Iris pigment epithelial cell (primary cell): ENCODE data around the gene VPS52.
A peak's percentile ranks its signal among the peaks of the same experiment; 100 is the strongest.
"Not testable (repeated sequence)": the region's sequence is repeated elsewhere in the genome, so short reads cannot be mapped to it uniquely, and the experiment has no call there.

Experiments used
- DNase-seq: peaks from one replicate; pipeline ENCODE4 v3.0.0-alpha.2; 2011; ENCODE audit warnings: low read depth

The VPS52 gene

GRCh38 chr6:33279971-33280511, 8.4 kb upstream of the VPS52 start:
- DNase-seq: peak; percentile 66

GRCh38 chr6:33279257-33279695, 7.6 kb upstream of the VPS52 start:
- no peak for DNase-seq

GRCh38 chr6:33278810-33279209, 7.1 kb upstream of the VPS52 start:
- no peak for DNase-seq

GRCh38 chr6:33278392-33278741, 6.7 kb upstream of the VPS52 start:
- DNase-seq: no peak

- no peak for DNase-seq
Measured at GRCh38 chr6:33277663-33278391, 6.2 kb upstream of the VPS52 start.

- DNase-seq: peak; percentile 79
Measured at GRCh38 chr6:33276864-33277662, 5.4 kb upstream of the VPS52 start, which contains the start of gene B3GALT4. B3GALT4 (plus strand) TSS chr6:33277123; CDS start chr6:33277420, 297 bp downstream.

- no peak for DNase-seq
Measured at GRCh38 chr6:33276581-33276863, 4.8 kb upstream of the VPS52 start.

- DNase-seq: not testable (repeated sequence)
Measured at GRCh38 chr6:33275795-33276580, 4.3 kb upstream of the VPS52 start.

- DNase-seq: no peak
Measured at GRCh38 chr6:33273924-33274902, 2.5 kb upstream of the VPS52 start.

- no peak for DNase-seq
Measured at GRCh38 chr6:33273129-33273923, 1.6 kb upstream of the VPS52 start.

- DNase-seq: no peak
Measured at GRCh38 chr6:33272275-33273128, 826 bp upstream of the VPS52 start.

- no peak for DNase-seq
Measured at GRCh38 chr6:33271117-33271467, 584 bp downstream of the VPS52 start.

- DNase-seq: no peak
Measured at GRCh38 chr6:33264015-33264414, 7.7 kb downstream of the VPS52 start.

- not testable (repeated sequence) for DNase-seq
Measured at GRCh38 chr6:33262490-33262889, 9.2 kb downstream of the VPS52 start.

- no peak for DNase-seq
Measured at GRCh38 chr6:33259032-33259431, 12.6 kb downstream of the VPS52 start.

- no peak for DNase-seq
Measured at GRCh38 chr6:33254591-33254990, 17.1 kb downstream of the VPS52 start.

GRCh38 chr6:33252759-33253158, 18.9 kb downstream of the VPS52 start:
- peak; percentile 37 for DNase-seq

- DNase-seq: peak; percentile 41
Measured at GRCh38 chr6:33251395-33252012, 20.2 kb downstream of the VPS52 start.

GRCh38 chr6:33250731-33251130, 20.9 kb downstream of the VPS52 start:
- DNase-seq: no peak
